GM19238 (cell line): ENCODE measurements around the gene ABLIM3.

Experiments
- DNase-seq: peaks from one replicate; pipeline ENCODE4 v3.0.0; 2011; ENCODE audit warnings: low spot score; ENCODE audit not compliant: insufficient read length

Gene ABLIM3

GRCh38 chr5:149141224-149141956, at the start of gene ABLIM3:
Gene ABLIM3 (plus strand): TSS chr5:149141493. CDS start chr5:149142096, 603 bp downstream.
- DNase-seq: peak; percentile 66

GRCh38 chr5:149093625-149094024, 47.7 kb upstream of the ABLIM3 start:
- no peak for DNase-seq

- no peak for DNase-seq
Measured at GRCh38 chr5:149094996-149095395, 46.3 kb upstream of the ABLIM3 start.

GRCh38 chr5:149099920-149100319, 41.4 kb upstream of the ABLIM3 start:
- DNase-seq: no peak

GRCh38 chr5:149100331-149100730, 41.0 kb upstream of the ABLIM3 start:
- DNase-seq: no peak

GRCh38 chr5:149108651-149109280, 32.5 kb upstream of the ABLIM3 start:
- no peak for DNase-seq

- DNase-seq: no peak
Measured at GRCh38 chr5:149110406-149110805, 30.9 kb upstream of the ABLIM3 start.

GRCh38 chr5:149113669-149114068, 27.6 kb upstream of the ABLIM3 start:
- no peak for DNase-seq

GRCh38 chr5:149114403-149115312, 26.6 kb upstream of the ABLIM3 start:
- no peak for DNase-seq

GRCh38 chr5:149117970-149118369, 23.3 kb upstream of the ABLIM3 start:
- DNase-seq: no peak

GRCh38 chr5:149118463-149118862, 22.8 kb upstream of the ABLIM3 start:
- DNase-seq: no peak

- DNase-seq: no peak
Measured at GRCh38 chr5:149121145-149121544, 20.1 kb upstream of the ABLIM3 start.

- DNase-seq: no peak
Measured at GRCh38 chr5:149123211-149123610, 18.1 kb upstream of the ABLIM3 start.

GRCh38 chr5:149125386-149125891, 15.9 kb upstream of the ABLIM3 start:
- no peak for DNase-seq

- DNase-seq: no peak
Measured at GRCh38 chr5:149126906-149127305, 14.4 kb upstream of the ABLIM3 start.

- no peak for DNase-seq
Measured at GRCh38 chr5:149127394-149127955, 13.8 kb upstream of the ABLIM3 start.

GRCh38 chr5:149128023-149128875, 13.0 kb upstream of the ABLIM3 start:
- peak; percentile 25 for DNase-seq

- no peak for DNase-seq
Measured at GRCh38 chr5:149129181-149129580, 12.1 kb upstream of the ABLIM3 start.

GRCh38 chr5:149130121-149130914, 11.0 kb upstream of the ABLIM3 start:
- no peak for DNase-seq

- no peak for DNase-seq
Measured at GRCh38 chr5:149132474-149132873, 8.8 kb upstream of the ABLIM3 start.
